CD4-positive, alpha-beta T cell treated with Interferon alpha-2 for 1 hour (primary cell): ENCODE data around the gene BRD2.
"Not testable (repeated sequence)": the region's sequence is repeated elsewhere in the genome, so short reads cannot be mapped to it uniquely, and the experiment has no call there.

Experiments
- DNase-seq, 2 donors: peaks; one replicate each; pipeline ENCODE4 v3.0.0-alpha.2; 2020 to 2022

BRD2 gene

GRCh38 chr6:32968093-32968866 lies at the start of gene BRD2:
Gene BRD2, plus strand, starts transcription at chr6:32968594. Its CDS starts 4,305 bp downstream, at chr6:32972899.
- peak; percentile 97 to 98 for DNase-seq

GRCh38 chr6:32920715-32921114 lies 47.7 kb upstream of the BRD2 start:
- no peak for DNase-seq

DNA sequence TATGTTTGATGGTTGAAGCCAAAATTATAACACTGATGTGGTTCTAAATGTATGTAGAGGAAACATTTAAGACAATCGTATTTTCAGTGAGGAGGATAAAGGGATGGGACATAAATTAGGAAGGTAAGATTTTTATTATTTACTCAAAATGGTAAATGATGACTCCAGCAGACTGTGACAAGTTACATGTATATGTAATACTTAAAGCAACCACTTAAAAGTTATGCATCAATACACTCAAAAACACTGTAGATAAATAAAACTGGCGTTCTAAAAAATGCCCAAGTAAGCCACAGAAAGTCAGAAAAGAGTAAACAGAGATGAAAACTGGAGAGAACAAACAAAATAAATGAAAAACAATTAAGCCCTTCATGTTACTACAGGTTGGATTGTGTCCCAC lies 46.3 kb upstream of the BRD2 start:
- no peak for DNase-seq

- no peak for DNase-seq
Measured at GRCh38 chr6:32931211-32931610, 37.2 kb upstream of the BRD2 start.

GRCh38 chr6:32932132-32932868 lies 36.1 kb upstream of the BRD2 start:
- no peak for DNase-seq

- DNase-seq = peak; percentile 70 to 83
Measured at GRCh38 chr6:32933661-32934085, 34.7 kb upstream of the BRD2 start.

GRCh38 chr6:32935551-32936238 lies 32.7 kb upstream of the BRD2 start:
- DNase-seq = no peak

GRCh38 chr6:32936239-32937152 lies 31.9 kb upstream of the BRD2 start:
- no peak for DNase-seq

- no peak for DNase-seq
Measured at GRCh38 chr6:32937230-32937633, 31.2 kb upstream of the BRD2 start.

DNA sequence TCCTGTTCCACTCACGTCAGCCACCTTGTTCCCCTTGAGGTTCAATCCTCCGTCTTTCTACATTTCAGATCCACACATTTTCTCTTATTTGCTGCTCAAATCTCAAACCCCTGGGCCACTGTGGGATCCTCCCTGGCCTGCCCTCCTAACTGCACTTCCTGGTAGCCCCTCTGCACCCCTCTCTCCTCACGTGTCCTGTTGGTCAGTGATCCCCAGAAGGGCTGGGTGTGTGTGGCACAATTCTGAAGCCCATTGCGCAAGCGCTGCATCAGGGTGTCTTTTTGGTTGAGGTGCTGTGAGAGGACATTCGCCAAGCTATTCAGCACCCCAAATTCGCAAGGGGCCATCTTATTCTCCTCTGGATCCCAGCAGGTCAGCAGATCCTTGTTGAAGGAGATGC lies 29.9 kb upstream of the BRD2 start:
- no peak for DNase-seq

DNA sequence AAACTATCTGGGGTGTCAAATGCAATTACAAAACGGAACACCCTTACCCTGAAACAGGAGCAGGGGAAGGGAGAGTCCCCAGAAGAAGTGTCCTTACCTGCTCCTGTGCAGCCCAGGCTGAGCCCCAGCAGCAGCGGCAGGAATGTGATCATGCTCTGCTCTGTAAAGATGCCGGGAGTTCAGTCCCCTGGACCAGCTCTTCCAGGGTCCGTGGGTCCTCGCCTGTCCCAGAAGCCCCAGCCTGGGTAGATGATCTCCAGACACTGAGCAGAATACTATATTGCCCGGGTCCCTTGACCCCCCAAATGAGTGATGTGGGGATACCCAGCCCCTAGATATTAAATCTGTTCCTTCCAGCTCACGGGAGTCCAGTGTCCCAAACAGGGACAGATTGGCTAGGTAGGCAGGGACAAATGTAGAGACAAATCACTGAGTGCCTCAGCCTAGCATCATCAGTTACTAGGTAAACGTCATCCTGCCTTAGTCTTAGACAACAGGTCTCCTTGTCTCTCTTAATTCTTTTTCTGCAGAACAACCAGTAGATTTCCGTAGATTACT lies 27.7 kb upstream of the BRD2 start, which contains the start of gene HLA-DMB:
Gene HLA-DMB (minus strand): TSS at position 373 of the 558 bp plus-strand sequence. CDS start 221 bp downstream, at position 152.
- DNase-seq = peak; percentile 75 to 84

- peak; percentile 69 to 73 for DNase-seq
Measured at GRCh38 chr6:32941214-32941768, 27.1 kb upstream of the BRD2 start.

- not testable (repeated sequence) for DNase-seq
Measured at GRCh38 chr6:32942555-32943123, 25.8 kb upstream of the BRD2 start.

DNA sequence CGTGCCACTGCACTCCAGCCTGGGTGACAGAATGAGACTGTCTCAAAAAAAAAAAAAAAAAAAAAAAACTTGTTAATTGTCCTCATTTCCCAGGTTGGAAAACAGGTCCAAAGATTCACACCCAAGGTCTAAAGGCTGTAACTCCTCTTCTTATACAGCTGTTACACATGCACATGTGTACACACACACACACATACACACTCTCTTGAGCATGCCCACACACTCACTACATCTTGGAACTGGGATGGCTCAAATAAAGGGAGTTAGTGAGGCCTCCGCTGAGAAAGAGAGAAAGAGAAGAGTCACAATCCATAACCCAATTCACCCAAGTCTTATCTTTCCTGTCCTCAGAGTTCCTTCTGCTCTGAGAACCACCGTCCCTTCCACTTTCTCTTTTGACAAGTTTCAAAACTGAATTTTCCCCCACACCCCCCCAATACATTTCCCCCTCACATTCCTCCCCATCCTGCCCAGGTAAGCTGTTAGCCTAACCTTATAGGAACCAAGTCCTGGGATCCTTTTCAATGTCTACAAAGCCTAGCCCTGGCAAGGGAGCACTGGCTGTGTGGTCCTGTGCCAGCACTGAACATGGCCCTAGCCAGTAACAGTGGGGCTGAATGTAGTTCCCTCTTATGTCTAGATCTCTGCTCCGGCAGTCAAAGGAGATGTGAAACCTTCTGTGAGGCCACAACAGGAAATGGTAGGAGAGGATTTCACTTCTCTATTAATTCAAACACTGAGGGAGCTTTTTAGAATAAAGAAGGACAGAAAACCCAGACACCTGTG lies 24.3 kb upstream of the BRD2 start:
- peak; percentile 57 to 62 for DNase-seq

- peak; percentile 37 to 68 for DNase-seq
Measured at GRCh38 chr6:32945108-32945760, 23.2 kb upstream of the BRD2 start.

DNA sequence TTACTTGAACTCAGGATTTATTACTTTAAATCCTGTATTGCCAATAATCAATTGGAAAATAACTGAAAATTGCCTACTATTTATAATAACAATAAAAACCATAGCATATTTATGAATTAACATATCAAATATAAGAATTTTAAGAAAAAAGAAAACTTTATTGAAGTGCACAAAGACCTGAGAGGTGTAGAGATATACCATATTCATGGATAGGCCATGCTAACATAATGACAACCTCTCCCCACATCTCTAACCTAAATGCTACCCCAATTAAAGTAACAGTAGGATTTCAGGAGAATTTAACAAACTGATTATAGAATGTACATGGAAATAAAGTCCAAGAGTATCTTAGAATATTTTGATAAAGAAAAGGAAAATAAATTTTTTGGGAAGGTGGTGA lies 22.4 kb upstream of the BRD2 start:
- no peak for DNase-seq

DNA sequence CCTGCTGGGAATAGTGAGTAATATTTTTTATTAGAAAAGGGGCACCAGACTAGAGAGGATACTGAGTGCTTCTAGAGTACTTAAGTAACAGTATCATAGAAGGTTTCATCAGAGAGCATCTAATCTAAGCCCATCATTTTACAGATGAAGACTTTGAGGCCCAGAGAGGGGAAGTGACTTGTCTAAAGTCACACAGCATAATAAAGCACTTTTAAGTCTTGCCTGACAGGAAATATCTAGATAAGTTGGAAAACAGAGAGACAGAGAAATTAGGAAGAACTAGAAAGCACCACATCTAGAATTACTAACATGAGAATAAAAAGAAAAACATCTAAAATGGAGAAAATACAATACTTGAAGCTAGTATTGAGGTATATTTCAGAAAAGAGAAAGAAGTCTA lies 21.5 kb upstream of the BRD2 start:
- DNase-seq = no peak

DNA sequence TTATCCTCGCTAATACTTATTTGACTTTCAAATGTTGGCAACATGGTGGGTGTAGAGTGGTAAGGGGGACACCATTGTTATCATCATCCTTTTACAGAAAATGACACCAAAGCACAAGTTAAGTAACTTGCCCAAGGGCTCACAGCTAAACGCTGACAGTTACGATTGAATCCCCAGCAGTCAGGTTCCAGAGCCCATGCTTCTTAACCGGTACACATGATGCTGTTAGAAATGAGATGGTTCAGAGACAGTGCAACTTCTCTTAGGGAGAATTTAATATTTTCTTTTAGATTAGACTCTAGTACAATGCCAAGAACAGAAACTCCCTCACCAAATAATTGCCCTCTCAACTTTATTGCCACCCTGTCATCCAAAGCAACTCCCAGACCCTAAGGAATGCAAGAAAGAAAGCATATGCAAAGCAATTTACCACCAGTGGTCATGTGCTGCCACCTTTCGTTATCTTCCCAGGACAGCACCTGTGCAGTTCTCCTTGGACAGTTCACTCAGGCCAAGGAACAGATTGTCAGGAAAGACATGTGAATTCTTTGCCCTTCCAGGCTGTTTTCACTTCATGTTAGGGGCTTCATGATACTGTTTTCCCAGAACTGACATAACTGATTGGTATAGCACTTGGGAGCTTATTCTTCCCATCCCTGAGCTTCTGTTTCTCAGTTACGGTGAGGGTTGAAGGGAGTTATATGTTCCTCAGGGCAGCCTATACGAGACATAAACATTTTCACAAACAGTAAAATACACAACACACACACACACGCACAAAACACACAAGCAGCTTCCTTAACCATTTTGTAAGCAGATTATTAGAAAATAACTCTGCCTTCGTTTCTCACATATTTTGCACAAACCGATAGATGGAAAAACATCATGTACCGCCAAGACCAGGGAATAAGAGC lies 20.6 kb upstream of the BRD2 start:
- peak; percentile 52 to 68 for DNase-seq

DNA sequence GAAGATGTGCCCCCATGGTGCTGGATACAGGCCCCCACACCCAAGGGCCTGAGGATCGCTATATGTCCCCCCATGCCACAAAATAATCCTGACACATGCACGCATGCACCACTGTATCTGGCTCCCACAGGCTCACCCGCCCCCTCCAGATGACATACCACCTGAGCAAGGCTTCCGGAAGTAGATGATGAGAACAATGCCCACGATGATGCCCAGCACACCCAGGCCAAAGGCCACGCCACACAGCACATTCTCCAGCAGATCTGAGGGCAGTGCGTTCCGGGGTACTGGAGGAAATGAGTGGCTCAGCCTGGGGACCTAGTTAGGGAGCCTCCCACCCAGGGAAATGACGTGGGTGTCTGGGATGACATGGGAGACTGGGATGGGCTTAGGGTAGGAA lies 19.3 kb upstream of the BRD2 start:
- DNase-seq = no peak
